SK-N-SH treated with all-trans-retinoic acid at 6 μM for 48 hours (cell line): ENCODE measurements around the gene TBC1D7.

Experiments
- ATAC-seq: fragments of 200-7000 bp; cut with Tn5 transposase; 3 replicates; pipeline ENCODE4 v1.9.1; 2020; ENCODE audit warnings: mild to moderate bottlenecking, moderate library complexity
- ARNTL ChIP-seq: fragments of 450-650 bp; formaldehyde crosslinking; IDR thresholded peaks from 2 replicates; pipeline ENCODE4 v1.5.0; 2020; ENCODE audit warnings: low read depth, mild to moderate bottlenecking, moderate library complexity, borderline replicate concordance
- BACH2 ChIP-seq: fragments of 250-450 bp; sonication (Bioruptor Pico); IDR thresholded peaks from 2 replicates; pipeline ENCODE4 v1.9.0; 2021; ENCODE audit warnings: mild to moderate bottlenecking, borderline replicate concordance
- CSDC2 ChIP-seq: fragments of 250-450 bp; sonication (Bioruptor Pico); IDR thresholded peaks from 2 replicates; pipeline ENCODE4 v1.5.0; 2020; ENCODE audit warnings: mild to moderate bottlenecking, moderate library complexity
- CSRNP3 ChIP-seq: fragments of 250-450 bp; sonication (Bioruptor Pico); IDR thresholded peaks from 2 replicates; pipeline ENCODE4 v1.5.1; 2021; ENCODE audit warnings: mild to moderate bottlenecking, moderate library complexity
- ESRRG ChIP-seq: fragments of 250-450 bp; sonication (Bioruptor Pico); IDR thresholded peaks from 2 replicates; pipeline ENCODE4 v1.6.1; 2021; ENCODE audit warnings: mild to moderate bottlenecking
- GLIS3 ChIP-seq: fragments of 250-450 bp; sonication (Bioruptor Pico); IDR thresholded peaks from 2 replicates; pipeline ENCODE4 v1.5.0; 2020; ENCODE audit warnings: mild to moderate bottlenecking, moderate library complexity
- ISL1 ChIP-seq: fragments of 250-450 bp; sonication (Bioruptor Pico); IDR thresholded peaks from 2 replicates; pipeline ENCODE4 v2.1.2; 2022; ENCODE audit warnings: mild to moderate bottlenecking, moderate library complexity
- POU6F1 ChIP-seq: fragments of 250-450 bp; sonication (Bioruptor Pico); IDR thresholded peaks from 2 replicates; pipeline ENCODE4 v1.8.0; 2021; ENCODE audit warnings: low read depth, mild to moderate bottlenecking, moderate library complexity, borderline replicate concordance
- PPARA ChIP-seq: fragments of 250-450 bp; sonication (Bioruptor Pico); IDR thresholded peaks from 2 replicates; pipeline ENCODE4 v1.5.0; 2020; ENCODE audit warnings: mild to moderate bottlenecking, borderline replicate concordance
- RARB ChIP-seq: fragments of 250-450 bp; sonication (Bioruptor Pico); IDR thresholded peaks from 2 replicates; pipeline ENCODE4 v1.8.0; 2021; ENCODE audit warnings: mild to moderate bottlenecking, moderate library complexity
- SNAI2 ChIP-seq: fragments of 250-450 bp; sonication (Bioruptor Pico); IDR thresholded peaks from 2 replicates; pipeline ENCODE4 v1.5.0; 2020; ENCODE audit warnings: mild to moderate bottlenecking, moderate library complexity
- TCF4 ChIP-seq: fragments of 250-450 bp; sonication (Bioruptor Pico); IDR thresholded peaks from 2 replicates; pipeline ENCODE4 v1.8.0; 2021; ENCODE audit warnings: mild to moderate bottlenecking, moderate library complexity, borderline replicate concordance
- TOX ChIP-seq: fragments of 250-450 bp; sonication (Bioruptor Pico); IDR thresholded peaks from 2 replicates; pipeline ENCODE4 v1.8.0; 2021; ENCODE audit warnings: mild to moderate bottlenecking, moderate library complexity, borderline replicate concordance
- TSHZ2 ChIP-seq: fragments of 250-450 bp; sonication (Bioruptor Pico); IDR thresholded peaks from 2 replicates; pipeline ENCODE4 v1.5.0; 2020; ENCODE audit warnings: mild to moderate bottlenecking, moderate library complexity
- ZC3H10 ChIP-seq: fragments of 250-450 bp; sonication (Bioruptor Pico); IDR thresholded peaks from 2 replicates; pipeline ENCODE4 v1.5.1; 2021; ENCODE audit warnings: mild to moderate bottlenecking, moderate library complexity
- ZFP3 ChIP-seq: fragments of 250-450 bp; sonication (Bioruptor Pico); IDR thresholded peaks from 2 replicates; pipeline ENCODE4 v1.5.0; 2020; ENCODE audit warnings: mild to moderate bottlenecking, moderate library complexity
- ZFP30 ChIP-seq: fragments of 450-650 bp; formaldehyde crosslinking; IDR thresholded peaks from 2 replicates; pipeline ENCODE4 v1.5.0; 2022; ENCODE audit warnings: mild to moderate bottlenecking, moderate library complexity
- ZNF565 ChIP-seq: fragments of 450-650 bp; formaldehyde crosslinking; conservative IDR thresholded peaks from 2 replicates; pipeline ENCODE4 v1.5.0; 2020; ENCODE audit warnings: low read depth, mild to moderate bottlenecking, moderate library complexity
- ZNF70 ChIP-seq: fragments of 450-650 bp; formaldehyde crosslinking; IDR thresholded peaks from 2 replicates; pipeline ENCODE4 v1.5.0; 2020; ENCODE audit warnings: mild to moderate bottlenecking, moderate library complexity
- ZNF8 ChIP-seq: fragments of 450-650 bp; formaldehyde crosslinking; IDR thresholded peaks from 2 replicates; pipeline ENCODE4 v1.5.0; 2020; ENCODE audit warnings: mild to moderate bottlenecking, moderate library complexity
- TF ChIP-seq, protein P1 (sequence below): fragments of 250-450 bp; sonication (Bioruptor Pico); IDR thresholded peaks from 2 replicates; pipeline ENCODE4 v1.5.1; 2020; ENCODE audit warnings: low read depth, mild to moderate bottlenecking, moderate library complexity

The TBC1D7 gene

DNA sequence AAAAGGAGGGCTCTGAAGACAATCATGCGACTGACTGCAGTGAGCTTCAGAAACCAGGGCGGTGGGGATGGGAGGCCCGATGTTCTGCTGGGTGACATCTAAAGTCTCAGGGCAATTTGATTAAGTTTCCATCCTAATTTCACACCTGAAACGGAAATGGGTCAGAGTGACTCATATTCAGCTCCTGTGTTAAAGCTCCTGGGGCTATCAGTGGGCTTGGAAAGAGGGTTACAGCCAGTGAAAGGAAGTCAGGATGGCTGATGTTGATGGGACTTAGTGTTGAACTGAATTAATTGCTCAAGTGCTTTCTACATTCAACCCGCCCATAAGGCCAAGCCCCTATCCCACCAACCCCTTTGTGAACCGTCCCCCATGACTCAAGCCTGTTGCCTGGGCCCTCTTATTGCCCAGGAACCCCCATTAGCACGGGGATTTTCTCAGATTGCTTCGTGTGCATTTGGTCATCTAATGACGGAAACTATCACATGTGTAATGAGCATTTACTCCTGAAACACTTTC is 47.1 kb upstream of the TBC1D7 start:
- ATAC-seq, result no peak
- no peak for TF ChIP-seq TSHZ2 (CRISPR knock-in tag)
- TF ChIP-seq, protein P1, sequence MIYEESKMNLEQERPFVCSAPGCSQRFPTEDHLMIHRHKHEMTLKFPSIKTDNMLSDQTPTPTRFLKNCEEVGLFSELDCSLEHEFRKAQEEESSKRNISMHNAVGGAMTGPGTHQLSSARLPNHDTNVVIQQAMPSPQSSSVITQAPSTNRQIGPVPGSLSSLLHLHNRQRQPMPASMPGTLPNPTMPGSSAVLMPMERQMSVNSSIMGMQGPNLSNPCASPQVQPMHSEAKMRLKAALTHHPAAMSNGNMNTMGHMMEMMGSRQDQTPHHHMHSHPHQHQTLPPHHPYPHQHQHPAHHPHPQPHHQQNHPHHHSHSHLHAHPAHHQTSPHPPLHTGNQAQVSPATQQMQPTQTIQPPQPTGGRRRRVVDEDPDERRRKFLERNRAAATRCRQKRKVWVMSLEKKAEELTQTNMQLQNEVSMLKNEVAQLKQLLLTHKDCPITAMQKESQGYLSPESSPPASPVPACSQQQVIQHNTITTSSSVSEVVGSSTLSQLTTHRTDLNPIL (CRISPR knock-in tag), result no peak
- no peak for TF ChIP-seq ZFP30 (CRISPR knock-in tag)
- TF ChIP-seq GLIS3 (CRISPR knock-in tag), result no peak
- TF ChIP-seq BACH2 (CRISPR knock-in tag), result no peak
- TF ChIP-seq CSDC2 (CRISPR knock-in tag), result no peak
- no peak for TF ChIP-seq ISL1 (CRISPR knock-in tag)
- no peak for TF ChIP-seq ZFP3 (CRISPR knock-in tag)
- no peak for TF ChIP-seq PPARA (CRISPR knock-in tag)
- no peak for TF ChIP-seq POU6F1
- TF ChIP-seq ZC3H10 (CRISPR knock-in tag), result no peak
- no peak for TF ChIP-seq ARNTL (CRISPR knock-in tag)
- no peak for TF ChIP-seq TCF4 (CRISPR knock-in tag)
- TF ChIP-seq ESRRG, result no peak
- no peak for TF ChIP-seq TOX (CRISPR knock-in tag)
- TF ChIP-seq ZNF565 (CRISPR knock-in tag), result no peak

- TF ChIP-seq, protein P1 (CRISPR knock-in tag), result no peak
- TF ChIP-seq SNAI2 (CRISPR knock-in tag), result no peak
- TF ChIP-seq CSRNP3 (CRISPR knock-in tag), result no peak
- TF ChIP-seq ZNF70 (CRISPR knock-in tag), result no peak
- TF ChIP-seq ESRRG, result no peak
- no peak for TF ChIP-seq ISL1 (CRISPR knock-in tag)
- TF ChIP-seq ZC3H10 (CRISPR knock-in tag), result no peak
- TF ChIP-seq, all 23 proteins: peak for 0
These were observed 45.6 kb upstream of the TBC1D7 start for GRCh38 chr6:13373919-13374318.

GRCh38 chr6:13373488-13373886 is 45.1 kb upstream of the TBC1D7 start:
- no peak for ATAC-seq
- TF ChIP-seq RARB (CRISPR knock-in tag) (no peak), GLIS3 (CRISPR knock-in tag) (no peak), POU6F1 (no peak), BACH2 (CRISPR knock-in tag) (no peak), ZNF8 (CRISPR knock-in tag) (no peak), TSHZ2 (CRISPR knock-in tag) (no peak), ZNF70 (CRISPR knock-in tag) (no peak), ZNF565 (CRISPR knock-in tag) (no peak), ZFP30 (CRISPR knock-in tag) (no peak), ARNTL (CRISPR knock-in tag) (no peak)
- TF ChIP-seq, protein P1 (CRISPR knock-in tag), result no peak

More at GRCh38 chr6:13373919-13374318, 45.6 kb upstream of the TBC1D7 start:
- ATAC-seq, result no peak
